Neuronal stem cell (in vitro differentiated cells): Measurements from ENCODE around the gene CNPY4.
A peak's percentile ranks its signal among the peaks of the same experiment; 100 is the strongest.

Experiments
- DNase-seq: peaks from one replicate; pipeline ENCODE4 v3.0.0-alpha.2; 2013; ENCODE audit warnings: low spot score
- H2AFZ ChIP-seq: one replicate; pipeline ENCODE4 v1.6.1; 2013; ENCODE audit warnings: mild to moderate bottlenecking, low read length, inconsistent platforms
- H2AK5ac ChIP-seq: 2 replicates; pipeline ENCODE4 v1.6.1; 2013; ENCODE audit warnings: low read depth, mild to moderate bottlenecking, inconsistent platforms, low read length, moderate library complexity, mixed read lengths
- H2BK120ac ChIP-seq: 2 replicates; pipeline ENCODE4 v1.6.1; 2013; ENCODE audit warnings: low read depth, mild to moderate bottlenecking, inconsistent platforms, low read length, moderate library complexity, mixed read lengths
- H2BK12ac ChIP-seq: one replicate; pipeline ENCODE4 v1.6.1; 2013; ENCODE audit warnings: low read length, inconsistent platforms
- H2BK15ac ChIP-seq: 2 replicates; pipeline ENCODE4 v1.6.1; 2013; ENCODE audit warnings: mild to moderate bottlenecking, low read length, inconsistent platforms, mixed read lengths
- H2BK5ac ChIP-seq: one replicate; pipeline ENCODE4 v1.6.1; 2013; ENCODE audit warnings: inconsistent platforms, mild to moderate bottlenecking, low read length, moderate library complexity
- H3K14ac ChIP-seq: one replicate; pipeline ENCODE4 v1.6.1; 2013; ENCODE audit warnings: low read length, inconsistent platforms
- H3K18ac ChIP-seq: 2 replicates; pipeline ENCODE4 v1.6.1; 2013; ENCODE audit warnings: low read length, inconsistent platforms
- H3K23ac ChIP-seq: 2 replicates; pipeline ENCODE4 v1.6.1; 2013; ENCODE audit warnings: low read depth, mild to moderate bottlenecking, mixed read lengths, low read length, inconsistent platforms; ENCODE audit not compliant: poor library complexity
- H3K27ac ChIP-seq: replicated peaks from 3 replicates; pipeline ENCODE4 v1.5.1; 2013; ENCODE audit warnings: low read length, inconsistent platforms
- H3K27me3 ChIP-seq, 3 experiments: 2 replicates each; pipeline ENCODE4 v1.6.1; 2013; ENCODE audit warnings: low read length in 3 of 3, mild to moderate bottlenecking in 2 of 3, inconsistent platforms in 1 of 3, low read depth in 1 of 3, mixed read lengths in 1 of 3, moderate library complexity in 1 of 3; ENCODE audit not compliant: control insufficient read depth in 3 of 3, insufficient read depth in 3 of 3
- H3K36me3 ChIP-seq, 2 donors: replicated peaks in 1 of 2; 2 replicates each; pipeline ENCODE4 v1.6.1; 2013; ENCODE audit warnings: low read length in 2 of 2; ENCODE audit not compliant: control insufficient read depth in 2 of 2, insufficient read depth in 2 of 2
- H3K4ac ChIP-seq: 2 replicates; pipeline ENCODE4 v1.6.1; 2013; ENCODE audit warnings: inconsistent platforms, mild to moderate bottlenecking, low read length, moderate library complexity
- H3K4me1 ChIP-seq, 2 donors: 1 replicate in 1 of 2; 2 replicates in 1 of 2; pipeline ENCODE4 v1.6.1; 2013; ENCODE audit warnings: low read length in 2 of 2, low read depth in 1 of 2; ENCODE audit not compliant: control insufficient read depth in 2 of 2, insufficient read depth in 1 of 2
- H3K4me2 ChIP-seq: one replicate; pipeline ENCODE4 v1.6.1; 2013; ENCODE audit warnings: mild to moderate bottlenecking, low read length, inconsistent platforms; ENCODE audit not compliant: insufficient read depth, poor library complexity, severe bottlenecking
- H3K4me3 ChIP-seq, 2 donors: 2 replicates each; pipeline ENCODE4 v1.5.1; 2013; ENCODE audit warnings: low read length in 2 of 2, mild to moderate bottlenecking in 2 of 2, inconsistent platforms in 1 of 2, moderate library complexity in 1 of 2
- H3K79me1 ChIP-seq: one replicate; pipeline ENCODE4 v1.6.1; 2013; ENCODE audit warnings: low read depth, mild to moderate bottlenecking, inconsistent platforms, low read length, moderate library complexity
- H3K9ac ChIP-seq: one replicate; pipeline ENCODE4 v1.6.1; 2013; ENCODE audit warnings: mild to moderate bottlenecking, low read depth, low read length, inconsistent platforms; ENCODE audit not compliant: poor library complexity
- H3K9me3 ChIP-seq, 2 donors: replicated peaks in 1 of 2; 2 replicates each; pipeline versions ENCODE3 to v1.6.1; 2013; ENCODE audit warnings: low read length in 2 of 2, mild to moderate bottlenecking in 2 of 2, inconsistent platforms in 1 of 2, low read depth in 1 of 2, mixed read lengths in 1 of 2, moderate library complexity in 1 of 2; ENCODE audit not compliant: control insufficient read depth in 2 of 2, insufficient read depth in 1 of 2
- H4K8ac ChIP-seq: one replicate; pipeline ENCODE4 v1.6.1; 2013; ENCODE audit warnings: low read depth, mild to moderate bottlenecking, inconsistent platforms, low read length, moderate library complexity
- H4K91ac ChIP-seq: one replicate; pipeline ENCODE4 v1.6.1; 2013; ENCODE audit warnings: low read length, low read depth, mild to moderate bottlenecking, inconsistent platforms; ENCODE audit not compliant: poor library complexity
- WGBS, 2 donors: extraction: QIAGEN DNeasy Blood & Tissue Kit; methylation state at CpG; one replicate each; pipeline ENCODE4 v1.1.7; 2013; ENCODE audit warnings: missing lambda C conversion rate in 2 of 2, mixed read lengths in 1 of 2; ENCODE audit not compliant: insufficient read length in 2 of 2, insufficient replicate concordance in 1 of 2; ENCODE audit errors: extremely low coverage in 2 of 2; 5-methylcytosine and 5-hydroxymethylcytosine counted together

Gene CNPY4

DNA sequence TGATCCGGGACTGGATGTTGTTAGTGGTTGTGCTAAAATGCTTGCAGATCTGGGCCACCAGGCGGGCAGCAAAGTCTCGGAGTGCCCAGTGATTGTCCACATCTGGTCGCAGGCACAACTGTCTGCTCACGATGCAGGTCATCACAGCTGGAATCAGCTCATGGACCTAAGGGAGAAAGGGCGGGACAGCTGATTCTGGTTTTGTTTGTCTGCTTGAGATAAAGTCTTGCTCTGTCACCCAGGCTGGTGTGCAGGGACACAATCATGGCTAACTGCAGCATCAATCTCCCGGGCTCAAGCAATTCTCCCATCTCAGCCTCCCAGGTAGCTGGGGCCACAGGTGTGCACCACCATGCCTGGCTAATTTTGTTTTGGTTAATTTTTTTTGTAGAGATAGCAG, 8.3 kb upstream of the CNPY4 start:
- H2BK120ac ChIP-seq: no peak overlapping the region
- peaks cover 3% of the 10 kb centered on the region for H3K79me1 ChIP-seq
- H3K18ac ChIP-seq: no peak overlapping the region
- H3K9me3 ChIP-seq: peaks cover 0 to 2% of the 10 kb centered on the region in 2 donors
- H3K36me3 ChIP-seq: peaks cover 55 to 87% of the 10 kb centered on the region in 2 donors
- H3K23ac ChIP-seq: no peak overlapping the region
- H3K9ac ChIP-seq: no peak overlapping the region
- no peak for DNase-seq
- WGBS, 2 donors: no CpG with 5 or more reads among the region's 7 CpGs
- no peak overlapping the region for H4K8ac ChIP-seq
- no peak overlapping the region for H2AFZ ChIP-seq
- H3K27ac ChIP-seq: no peak overlapping the region
- H3K4me2 ChIP-seq: no peak overlapping the region
- H3K4me1 ChIP-seq: no peaks in the 10 kb centered on the region
- H3K4me3 ChIP-seq: no peak overlapping the region
- no peak overlapping the region for H2BK15ac ChIP-seq
- no peak overlapping the region for H2BK5ac ChIP-seq
- no peak overlapping the region for H3K4ac ChIP-seq
- no peak overlapping the region for H4K91ac ChIP-seq
- H2AK5ac ChIP-seq: no peak overlapping the region
- H3K14ac ChIP-seq: no peak overlapping the region
- no peak overlapping the region for H2BK12ac ChIP-seq
- no peaks in the 10 kb centered on the region for H3K27me3 ChIP-seq

DNA sequence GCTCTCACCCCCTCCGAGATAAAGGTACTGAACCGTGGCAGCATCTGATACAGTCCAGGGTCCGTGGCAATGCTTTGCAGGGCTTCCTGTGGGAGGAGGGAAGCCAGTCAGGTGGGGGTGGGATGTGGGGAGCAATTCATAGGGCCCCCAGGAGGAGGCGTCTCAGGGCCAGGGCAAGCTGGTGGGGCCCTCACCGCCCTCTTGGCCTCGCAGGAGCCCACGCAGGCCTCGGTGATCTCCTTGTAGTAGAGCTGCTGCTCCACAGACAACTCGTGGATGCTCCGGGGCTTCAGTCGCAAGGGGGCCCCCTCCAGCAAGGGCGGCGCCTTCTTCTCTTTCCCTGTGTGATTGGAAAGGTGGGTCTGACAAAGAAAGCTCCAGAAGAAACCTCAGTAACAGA, 7.5 kb upstream of the CNPY4 start:
- Histone ChIP-seq H3K27ac (no peak overlapping the region), H3K4me2 (no peak overlapping the region), H3K9ac (no peak overlapping the region), H4K91ac (no peak overlapping the region), H3K79me1 (peaks cover 3% of the 10 kb centered on the region), H2BK12ac (no peak overlapping the region), H2AK5ac (no peak overlapping the region), H3K27me3 (no peaks in the 10 kb centered on the region), H4K8ac (no peak overlapping the region), H2AFZ (no peak overlapping the region), H3K18ac (no peak overlapping the region), H3K4me1 (no peaks in the 10 kb centered on the region), H3K23ac (no peak overlapping the region), H3K4me3 (no peak overlapping the region), H3K4ac (no peak overlapping the region), H2BK120ac (no peak overlapping the region), H3K9me3 (peaks cover 0 to 2% of the 10 kb centered on the region in 2 donors), H3K14ac (no peak overlapping the region), H3K36me3 (peaks cover 49 to 83% of the 10 kb centered on the region in 2 donors), H2BK5ac (no peak overlapping the region), H2BK15ac (no peak overlapping the region)
- DNase-seq: no peak
- no CpG with 5 or more reads among the region's 13 CpGs for WGBS, 2 donors

DNA sequence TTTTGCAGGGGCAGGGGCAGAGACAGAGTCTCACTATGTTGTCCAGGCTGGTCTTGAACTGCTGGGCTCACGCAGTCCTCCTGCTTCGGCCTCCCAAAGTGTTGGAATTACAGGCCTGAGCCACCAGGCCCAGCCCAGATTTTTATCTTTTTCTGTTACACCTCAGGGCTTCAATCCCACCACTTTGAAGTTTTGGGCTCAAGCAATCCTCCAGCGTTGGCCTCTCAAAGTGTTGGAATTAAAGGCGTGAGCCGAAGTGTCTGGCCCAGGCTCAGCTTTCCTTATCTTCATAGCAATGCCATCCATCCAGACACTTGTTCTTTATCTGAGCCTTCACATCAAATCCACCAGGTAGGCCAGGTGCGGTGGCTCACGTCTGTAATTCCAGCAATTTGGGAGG, 4.4 kb upstream of the CNPY4 start:
- WGBS, 2 donors: no CpG with 5 or more reads among the region's 7 CpGs
- Histone ChIP-seq H3K9ac (no peak overlapping the region), H3K23ac (no peak overlapping the region), H3K27ac (no peak overlapping the region), H2BK120ac (no peak overlapping the region), H3K4me2 (no peak overlapping the region), H2BK5ac (no peak overlapping the region), H3K4ac (no peak overlapping the region), H4K8ac (no peak overlapping the region), H3K79me1 (peaks cover 5% of the 10 kb centered on the region), H3K18ac (no peak overlapping the region), H3K14ac (no peak overlapping the region), H4K91ac (no peak overlapping the region), H2BK15ac (no peak overlapping the region), H2AFZ (no peak overlapping the region), H2BK12ac (no peak overlapping the region), H2AK5ac (no peak overlapping the region), H3K9me3 (peaks cover 0 to 2% of the 10 kb centered on the region in 2 donors), H3K4me1 (no peaks in the 10 kb centered on the region), H3K36me3 (peaks cover 27 to 54% of the 10 kb centered on the region in 2 donors), H3K27me3 (no peaks in the 10 kb centered on the region), H3K4me3 (no peak overlapping the region)
- no peak for DNase-seq

DNA sequence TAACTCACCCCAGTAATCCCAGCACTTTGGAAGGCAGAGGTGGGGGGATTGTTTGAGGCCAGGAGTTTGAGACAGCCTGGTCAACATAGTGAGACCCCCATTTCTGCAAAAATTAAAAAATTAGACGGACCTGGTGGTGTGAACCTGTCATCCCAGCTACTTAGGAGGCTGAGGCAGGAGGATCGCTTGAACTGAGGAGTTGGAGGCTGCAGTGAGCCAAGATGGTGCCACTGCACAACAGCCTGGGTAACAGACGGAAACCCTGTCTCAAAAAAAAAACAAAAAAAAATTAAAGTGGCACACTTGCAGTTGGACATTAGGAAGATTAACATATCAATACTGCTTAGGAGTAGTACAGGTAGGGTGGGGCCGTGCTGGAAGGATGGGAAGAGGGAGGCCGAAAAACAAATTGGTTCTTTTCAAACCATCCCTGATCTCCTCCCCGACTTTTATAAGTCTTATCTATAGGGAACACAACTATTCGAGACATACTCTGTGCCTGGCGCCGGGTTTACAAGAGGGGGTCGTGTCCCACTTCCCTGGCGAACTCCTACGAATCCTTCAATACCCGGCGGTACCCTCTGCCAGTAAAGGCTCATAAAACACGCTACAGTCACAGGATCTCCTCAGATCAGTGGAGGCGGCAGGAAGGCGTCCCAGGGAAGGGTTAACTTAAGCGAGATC, 904 bp upstream of the CNPY4 start:
- peak overlapping the region; percentile 11 for H2BK15ac ChIP-seq
- no peak for DNase-seq
- no peaks in the 10 kb centered on the region for H3K27me3 ChIP-seq
- H3K9ac ChIP-seq: peak overlapping the region; percentile 94
- peaks cover 4 to 5% of the 10 kb centered on the region in 2 donors for H3K4me1 ChIP-seq
- no peak overlapping the region for H3K14ac ChIP-seq
- H3K79me1 ChIP-seq: peaks cover 5% of the 10 kb centered on the region
- no CpG with 5 or more reads among the region's 18 CpGs for WGBS, 2 donors
- no peak overlapping the region for H2BK120ac ChIP-seq
- no peak overlapping the region for H3K18ac ChIP-seq
- H4K91ac ChIP-seq: no peak overlapping the region
- no peak overlapping the region for H4K8ac ChIP-seq
- no peak overlapping the region for H2AK5ac ChIP-seq
- H2BK12ac ChIP-seq: no peak overlapping the region
- peak overlapping the region; percentile 3 for H3K23ac ChIP-seq
- no peak overlapping the region for H3K27ac ChIP-seq
- no peak overlapping the region for H3K4ac ChIP-seq
- H2AFZ ChIP-seq: peak overlapping the region; percentile 79
- peaks cover 8 to 26% of the 10 kb centered on the region in 2 donors for H3K36me3 ChIP-seq
- H3K9me3 ChIP-seq: no peaks in the 10 kb centered on the region
- peak overlapping the region; percentile 72 for H3K4me2 ChIP-seq
- peak overlapping the region; percentile 62 to 96 for H3K4me3 ChIP-seq
- H2BK5ac ChIP-seq: no peak overlapping the region
